K562 (cell line): ENCODE measurements around the gene HIPK2. TPM values are rescaled to one million over a fixed set of nuclear protein-coding genes. Genes with fewer than 3 reads are reported as not detected.
A peak's percentile ranks its signal among the peaks of the same experiment; 100 is the strongest.

Source experiments
- BACH1 ChIP-seq: fragments of 200-800 bp; sonication (Bioruptor generic); IDR thresholded peaks from 2 replicates; pipeline ENCODE4 v1.6.1; 2016; ENCODE audit warnings: missing genetic modification characterization, missing compliant biosample characterization
- BRF2 ChIP-seq: IDR thresholded peaks from 3 replicates; pipeline ENCODE4 v1.6.1; 2011; ENCODE audit warnings: borderline replicate concordance, mild to moderate bottlenecking; ENCODE audit not compliant: insufficient read length, insufficient read depth
- HMG20B ChIP-seq: fragments of 250-450 bp; sonication (Bioruptor Pico); IDR thresholded peaks from 2 replicates; pipeline ENCODE4 v1.5.0; 2021; ENCODE audit warnings: mild to moderate bottlenecking
- HOMEZ ChIP-seq: fragments of 250-450 bp; sonication (Bioruptor Pico); IDR thresholded peaks from 2 replicates; pipeline ENCODE4 v1.4.0; 2020; ENCODE audit warnings: mild to moderate bottlenecking, moderate library complexity
- JUN ChIP-seq, 2 experiments: sonication (generic) in 1 of 2; formaldehyde crosslinking in 1 of 2; IDR thresholded peaks; 2 replicates each; pipeline versions ENCODE4 v1.6.1 to v1.8.0; 2012 to 2022; ENCODE audit warnings: borderline replicate concordance in 2 of 2, mild to moderate bottlenecking in 2 of 2, improper control_type of control experiment in 1 of 2, low read depth in 1 of 2, low read length in 1 of 2, missing genetic modification reagents in 1 of 2
- LARP7 ChIP-seq: fragments of 450-650 bp; IDR thresholded peaks from 2 replicates; pipeline ENCODE4 v1.6.1; 2016
- MLX ChIP-seq, 2 experiments: fragments of 450-650 bp in 1 of 2; sonication (generic) in 1 of 2; formaldehyde crosslinking; conservative IDR thresholded peaks; 2 replicates each; pipeline versions ENCODE4 v1.4.0 to v1.8.1; 2020 to 2022; ENCODE audit warnings: mild to moderate bottlenecking in 1 of 2, missing genetic modification reagents in 1 of 2
- MXD1 ChIP-seq: fragments of 250-450 bp; sonication (Bioruptor Pico); IDR thresholded peaks from 2 replicates; pipeline ENCODE4 v1.8.0; 2021; ENCODE audit warnings: borderline replicate concordance, mild to moderate bottlenecking, moderate library complexity; ENCODE audit not compliant: poor library complexity, severe bottlenecking
- MYBL2 ChIP-seq, 2 experiments: fragments of 450-650 bp in 1 of 2; sonication (generic) in 1 of 2; formaldehyde crosslinking in 1 of 2; IDR thresholded peaks; 2 replicates each; pipeline versions ENCODE4 v1.6.1 to v1.8.1; 2017 to 2022; ENCODE audit warnings: borderline replicate concordance in 1 of 2, inconsistent platforms in 1 of 2, low read depth in 1 of 2, mild to moderate bottlenecking in 1 of 2, missing genetic modification reagents in 1 of 2, moderate library complexity in 1 of 2
- NCOA1 ChIP-seq: fragments of 450-650 bp; IDR thresholded peaks from 2 replicates; pipeline ENCODE4 v1.6.1; 2016; ENCODE audit warnings: low read depth
- NFXL1 ChIP-seq: fragments of 450-650 bp; formaldehyde crosslinking; IDR thresholded peaks from 2 replicates; pipeline ENCODE4 v1.4.0; 2021; ENCODE audit warnings: mild to moderate bottlenecking
- SAFB2 ChIP-seq: fragments of 200-400 bp; formaldehyde crosslinking; IDR thresholded peaks from 2 replicates; pipeline ENCODE4 v1.6.1; 2018; ENCODE audit warnings: borderline replicate concordance, low read length, low read depth, moderate library complexity; ENCODE audit not compliant: severe bottlenecking
- SMAD1 ChIP-seq: fragments of 150-350 bp; IDR thresholded peaks from 2 replicates; pipeline ENCODE4 v1.6.1; 2014; ENCODE audit warnings: low read length, low read depth; ENCODE audit not compliant: partially characterized antibody
- SMAD2 ChIP-seq: fragments of 150-350 bp; IDR thresholded peaks from 2 replicates; pipeline ENCODE4 v1.6.1; 2014; ENCODE audit warnings: low read depth, mild to moderate bottlenecking, low read length
- TCF15 ChIP-seq: fragments of 250-450 bp; sonication (Bioruptor Pico); IDR thresholded peaks from 2 replicates; pipeline ENCODE4 v1.8.0; 2022; ENCODE audit warnings: moderate library complexity, mild to moderate bottlenecking, inconsistent platforms
- TEAD1 ChIP-seq, 2 experiments: fragments of 450-650 bp in 1 of 2; sonication (generic) in 1 of 2; formaldehyde crosslinking; IDR thresholded peaks; 2 replicates each; pipeline versions ENCODE4 v1.4.0 to v1.8.0; 2020 to 2022; ENCODE audit warnings: mild to moderate bottlenecking in 2 of 2, missing genetic modification reagents in 1 of 2
- TOE1 ChIP-seq, 2 experiments: fragments of 450-650 bp in 1 of 2; sonication (generic) in 1 of 2; formaldehyde crosslinking in 1 of 2; IDR thresholded peaks; 2 replicates each; pipeline versions ENCODE4 v1.7.1 to v1.8.0; 2016 to 2022; ENCODE audit warnings: borderline replicate concordance in 2 of 2, mild to moderate bottlenecking in 2 of 2, antibody characterized with exemption in 1 of 2, inconsistent platforms in 1 of 2, low read depth in 1 of 2, missing genetic modification reagents in 1 of 2, moderate library complexity in 1 of 2
- TSC22D4 ChIP-seq: fragments of 450-650 bp; IDR thresholded peaks from 2 replicates; pipeline ENCODE4 v1.6.1; 2016; ENCODE audit warnings: missing genetic modification characterization, missing biosample characterization, control low read depth
- ZBTB43 ChIP-seq: sonication (generic); formaldehyde crosslinking; IDR thresholded peaks from 2 replicates; pipeline ENCODE4 v1.8.0; 2023; ENCODE audit warnings: mild to moderate bottlenecking, missing genetic modification reagents
- polyA plus RNA-seq, 8 experiments: library from polyadenylated mRNA; depleted of rRNA in 4 of 8; stranded (reverse) in 5 of 8; unstranded in 3 of 8; fragments of >200 nt; fragmentation: Nextera tagmentation in 2 of 8; fragmentation: Illumina TruSeq in 1 of 8; extraction: Ambion mirVana in 2 of 8; extraction: Trizol in 1 of 8; gene quantifications; 2 replicates each; pipeline versions ENCODE4 v1.2.1 to v1.2.3, GENCODE V29; 2011 to 2014; ENCODE audit warnings: inconsistent platforms in 1 of 8, missing spikeins in 1 of 8
- total RNA-seq, 7 experiments: library from RNA; depleted of rRNA in 6 of 7; stranded (reverse); fragments of >200 nt in 6 of 7; fragmentation: Illumina TruSeq in 2 of 7; extraction: Trizol in 2 of 7; gene quantifications; 2 replicates each; pipeline versions ENCODE4 v1.2.1 to v1.2.3, GENCODE V29; 2011 to 2021; ENCODE audit warnings: low replicate concordance in 1 of 7

HIPK2 gene
- total and polyA plus RNA-seq, 9 of the 15 experiments (the other 6 are each of a cell fraction or from before 2014, with no cell fraction given): 0.69 to 19.8 (median 5.1) TPM

- TF ChIP-seq JUN (IDR thresholded peaks at IDR 0.05; ENCODE audit: borderline replicate concordance, low read depth, low read length) (no peak), JUN (CRISPR knock-in tag; IDR thresholded peaks at IDR 0.05; ENCODE audit: borderline replicate concordance) (peak; percentile 59; the same call in 1 of the 2 replicates), LARP7 (no peak), TOE1 (IDR thresholded peaks at IDR 0.05; ENCODE audit: borderline replicate concordance) (0 out of 2 replicates have a peak, but pooled peaks have one; percentile 37), TOE1 (CRISPR knock-in tag; IDR thresholded peaks at IDR 0.05; ENCODE audit: borderline replicate concordance, low read depth) (peak; percentile 52; the same call in 1 of the 2 replicates), HMG20B (CRISPR knock-in tag) (no peak), MYBL2 (IDR thresholded peaks at IDR 0.05; ENCODE audit: low read depth) (no peak), MYBL2 (CRISPR knock-in tag; IDR thresholded peaks at IDR 0.05; ENCODE audit: borderline replicate concordance) (no peak), ZBTB43 (CRISPR knock-in tag) (peak; percentile 95), HOMEZ (CRISPR knock-in tag) (no peak), TEAD1 (CRISPR knock-in tag; IDR thresholded peaks at IDR 0.05) (peak in 1 of 2 experiments; percentile 50; a peak in 1 of 4 replicates), BACH1 (tag) (no peak), NFXL1 (CRISPR knock-in tag) (no peak), TSC22D4 (tag) (no peak), SAFB2 (no peak), MLX (CRISPR knock-in tag; conservative IDR thresholded peaks at IDR 0.05) (0 out of 4 replicates have a peak, but pooled peaks of 1 of the 2 experiments have one; percentile 87), NCOA1 (no peak), SMAD2 (no peak), TCF15 (CRISPR knock-in tag) (no peak), BRF2 (no peak), SMAD1 (no peak), MXD1 (CRISPR knock-in tag) (no peak)
These were observed 157.0 kb downstream of the HIPK2 start (continued) for GRCh38 chr7:139620676-139621344.
